Muscle of arm (tissue), 12 donors: ENCODE results near the gene TOP2A. TPM values are rescaled to one million over a fixed set of nuclear protein-coding genes. Genes with fewer than 3 reads are reported as not detected.

Source experiments
- DNase-seq: peaks from one replicate; pipeline ENCODE4 v3.0.0-alpha.2; 2013
- polyA plus RNA-seq, 12 donors: library from polyadenylated mRNA; unstranded; fragments of 120-200 nt; gene quantifications; one replicate each; pipeline ENCODE4 v1.2.1, GENCODE V29; 2013; ENCODE audit not compliant: insufficient read length in 12 of 12

TOP2A gene
- polyA plus RNA-seq, 12 donors: 42.0 to 251 (median 81.6) TPM

DNA sequence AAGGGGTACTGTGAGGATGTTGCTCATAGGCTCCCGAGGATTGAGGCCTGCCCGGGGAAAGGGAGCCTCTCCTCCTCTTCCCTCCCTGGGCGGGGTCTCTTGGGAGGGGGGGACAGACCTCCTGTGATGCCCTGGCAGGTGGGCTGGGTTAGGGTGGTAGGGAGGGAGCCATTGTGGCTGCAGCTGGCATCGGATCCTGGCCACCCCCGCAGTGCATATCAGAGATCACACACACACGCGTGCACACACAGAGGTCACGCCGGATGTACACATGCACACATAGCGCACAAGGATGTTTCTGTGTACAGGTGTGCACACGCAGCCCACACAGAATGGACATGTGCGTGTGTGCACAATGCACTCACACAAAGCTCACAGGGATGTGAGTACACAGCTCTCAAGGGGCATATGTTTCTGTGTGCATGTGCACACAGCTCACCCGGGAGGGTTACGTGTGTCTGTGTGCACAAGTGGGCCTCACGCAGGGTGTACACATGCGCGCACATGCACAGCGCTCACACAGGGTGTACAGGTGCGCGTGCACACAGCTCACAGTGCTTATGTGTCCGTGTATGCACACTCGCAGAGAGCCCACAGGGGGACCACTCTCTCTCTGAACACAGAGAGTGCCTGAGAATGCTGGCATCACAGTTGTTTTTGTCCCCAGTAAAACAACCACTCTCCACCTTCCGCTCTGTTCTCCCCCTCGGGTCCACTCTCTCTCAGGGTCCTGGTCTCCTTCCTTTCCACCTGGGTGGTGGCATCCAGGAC, 55.6 kb downstream of the TOP2A start:
- DNase-seq: no peak

GRCh38 chr17:40361063-40361924, 56.4 kb downstream of the TOP2A start:
- DNase-seq: no peak

DNA sequence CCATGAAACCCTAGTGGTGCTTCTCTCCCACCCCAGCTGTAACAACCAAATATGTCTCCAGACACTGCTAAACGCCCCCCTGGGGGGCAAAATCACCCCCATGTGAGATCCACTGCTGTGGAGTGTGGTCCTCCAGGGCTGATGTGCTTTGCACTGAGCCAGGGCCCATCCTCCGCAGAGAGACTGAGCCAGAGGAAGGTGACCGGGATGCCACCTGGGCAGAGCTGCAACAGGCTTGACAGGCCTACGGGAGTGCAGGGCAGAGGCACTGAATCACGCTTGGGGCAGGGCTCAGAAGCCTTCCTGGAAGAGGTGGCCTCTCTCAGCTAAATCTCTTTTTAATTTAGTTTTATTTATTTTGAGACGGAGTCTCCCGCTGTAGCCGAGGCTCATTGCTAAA, 57.6 kb downstream of the TOP2A start:
- DNase-seq: no peak

GRCh38 chr17:40358323-40359038, 59.2 kb downstream of the TOP2A start:
- DNase-seq: peak; percentile 92

- no peak for DNase-seq
Measured at GRCh38 chr17:40356990-40357881, 60.5 kb downstream of the TOP2A start.

- no peak for DNase-seq
Measured at GRCh38 chr17:40355804-40356758, 61.6 kb downstream of the TOP2A start.

DNA sequence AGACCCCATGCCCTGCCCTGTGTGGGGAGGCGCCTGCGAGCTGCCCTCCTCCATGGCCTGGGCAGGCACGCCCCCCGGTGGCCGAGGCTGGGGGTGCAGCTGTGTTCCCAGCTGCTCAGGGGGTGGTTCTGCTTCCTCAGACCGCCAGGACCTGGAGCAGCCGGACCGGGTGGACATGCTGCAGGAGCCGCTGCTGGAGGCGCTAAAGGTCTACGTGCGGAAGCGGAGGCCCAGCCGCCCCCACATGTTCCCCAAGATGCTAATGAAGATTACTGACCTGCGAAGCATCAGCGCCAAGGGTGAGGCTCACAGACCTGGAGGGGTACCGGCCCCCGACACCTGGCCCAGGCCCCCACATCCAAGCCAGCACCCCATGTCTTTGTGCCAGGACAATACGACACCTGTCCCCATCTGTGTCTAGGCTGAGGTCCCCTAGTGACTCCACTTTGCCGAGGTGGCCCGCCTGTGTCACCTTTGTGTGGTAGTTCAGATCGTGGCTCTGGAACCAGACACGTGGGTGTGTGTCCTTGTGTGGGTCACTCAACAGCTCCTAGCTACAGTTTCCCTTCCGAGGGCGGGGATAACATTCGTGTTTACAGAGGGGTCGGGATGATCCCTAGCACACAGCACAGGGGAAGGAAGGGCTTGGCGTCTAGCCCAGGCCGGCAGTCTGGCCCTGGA, 62.4 kb downstream of the TOP2A start:
- no peak for DNase-seq

DNA sequence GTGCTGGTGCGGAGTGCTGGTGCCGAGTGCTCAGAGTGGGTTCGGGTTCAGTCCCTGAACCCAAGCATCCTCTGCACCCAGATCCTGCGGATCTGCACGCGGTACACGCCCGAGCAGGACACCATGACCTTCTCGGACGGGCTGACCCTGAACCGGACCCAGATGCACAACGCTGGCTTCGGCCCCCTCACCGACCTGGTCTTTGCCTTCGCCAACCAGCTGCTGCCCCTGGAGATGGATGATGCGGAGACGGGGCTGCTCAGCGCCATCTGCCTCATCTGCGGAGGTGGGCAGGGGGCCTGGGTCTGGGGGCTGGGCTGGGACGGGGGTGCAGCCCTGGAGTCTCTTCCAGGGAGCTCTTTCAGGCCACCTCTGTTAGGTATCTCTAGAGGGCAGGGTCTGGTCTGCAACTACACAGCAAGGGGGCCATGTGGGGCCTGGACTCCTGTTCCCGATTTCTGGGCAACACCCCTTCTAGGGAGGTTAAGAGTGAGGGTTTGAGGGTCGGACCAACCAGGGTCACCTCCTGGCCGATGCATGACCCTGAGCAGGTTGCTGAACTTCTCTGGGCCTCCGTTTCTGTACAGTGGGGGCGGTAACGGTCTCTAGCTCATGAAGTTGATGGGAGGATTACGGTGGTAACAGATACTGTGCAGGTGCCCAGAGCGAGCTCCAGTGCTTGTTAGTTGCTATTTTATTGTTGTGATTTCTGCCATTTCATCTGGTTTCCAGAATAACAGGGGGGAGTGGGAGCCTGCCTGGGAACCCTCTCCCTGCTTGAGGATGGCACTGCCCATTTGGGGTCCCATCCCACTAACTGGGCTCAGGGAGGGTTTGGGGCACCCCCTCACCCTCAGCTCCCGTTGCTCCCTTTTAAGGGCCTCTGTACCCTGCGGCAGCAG, 63.2 kb downstream of the TOP2A start:
- no peak for DNase-seq

- no peak for DNase-seq
Measured at GRCh38 chr17:40352779-40353394, 64.8 kb downstream of the TOP2A start.

GRCh38 chr17:40352237-40352778, 65.4 kb downstream of the TOP2A start:
- DNase-seq: no peak

DNA sequence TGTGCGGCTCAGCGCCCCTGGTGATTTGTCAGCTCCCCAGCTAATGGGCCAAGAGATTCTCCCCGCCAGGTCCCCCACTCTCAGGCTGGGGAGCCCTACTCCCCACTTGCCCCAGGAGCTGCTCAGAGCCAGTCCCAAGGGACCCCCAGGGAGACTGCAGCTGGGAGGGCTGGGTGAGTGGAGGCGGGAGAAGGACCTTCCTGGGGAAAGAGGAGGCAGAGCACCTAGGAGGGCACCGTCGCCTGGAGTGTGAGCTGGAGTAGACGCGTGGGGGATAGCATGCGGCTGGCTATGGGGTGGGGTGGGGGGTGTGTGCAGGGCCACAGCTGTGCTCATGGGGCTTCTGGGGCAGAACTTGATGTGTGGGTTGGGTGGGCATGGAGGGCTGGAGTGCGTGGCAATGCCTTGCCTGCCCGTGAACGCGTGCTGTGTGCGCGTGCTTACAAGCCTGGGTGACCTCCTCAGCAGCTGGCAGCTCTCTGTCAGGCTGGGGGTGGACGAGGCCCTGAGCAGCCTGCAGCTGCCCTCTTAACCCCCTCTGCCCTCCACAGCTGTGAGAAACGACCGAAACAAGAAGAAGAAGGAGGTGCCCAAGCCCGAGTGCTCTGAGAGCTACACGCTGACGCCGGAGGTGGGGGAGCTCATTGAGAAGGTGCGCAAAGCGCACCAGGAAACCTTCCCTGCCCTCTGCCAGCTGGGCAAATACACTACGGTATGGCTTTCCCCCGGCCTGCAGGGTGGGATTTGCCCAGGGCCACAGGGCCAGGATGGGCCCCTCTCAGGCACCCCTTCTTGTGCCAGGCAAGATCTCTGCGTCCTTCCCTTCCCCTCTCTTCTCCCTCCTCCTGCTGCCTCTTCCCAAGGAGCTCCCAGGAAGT, 66.1 kb downstream of the TOP2A start:
- DNase-seq: no peak

GRCh38 chr17:40350689-40351358, 66.9 kb downstream of the TOP2A start:
- DNase-seq: no peak

- DNase-seq: no peak
Measured at GRCh38 chr17:40349895-40350688, 67.6 kb downstream of the TOP2A start.

GRCh38 chr17:40349477-40349894, 68.2 kb downstream of the TOP2A start:
- DNase-seq: no peak
